Thoracic aorta (tissue), 2 donors: ENCODE measurements around the gene SPOCK1. TPM values are rescaled to one million over a fixed set of nuclear protein-coding genes. Genes with fewer than 3 reads are reported as not detected.

ENCODE experiments used
- ATAC-seq: fragments of 150-250 bp; one replicate; pipeline ENCODE4 v1.8.0; 2017; ENCODE audit warnings: low read depth; ENCODE audit not compliant: insufficient number of reproducible peaks, low FRiP score
- DNase-seq: peaks from one replicate; pipeline ENCODE4 v3.0.0-alpha.2; 2020; ENCODE audit warnings: low spot score
- H3K27ac ChIP-seq, 2 donors: fragments of 200-600 bp; sonication (generic); 1 replicate in 1 of 2; 2 replicates in 1 of 2; pipeline ENCODE4 v1.5.1; 2016; ENCODE audit warnings: mild to moderate bottlenecking in 2 of 2, moderate library complexity in 2 of 2
- H3K27me3 ChIP-seq: fragments of 200-600 bp; sonication (generic); replicated peaks from 2 replicates; pipeline ENCODE4 v1.6.0; 2016; ENCODE audit warnings: mild to moderate bottlenecking; ENCODE audit not compliant: insufficient read depth
- H3K36me3 ChIP-seq: fragments of 200-600 bp; sonication (generic); one replicate; pipeline ENCODE4 v1.5.1; 2016
- H3K4me1 ChIP-seq, 2 donors: fragments of 200-600 bp; sonication (generic); 1 replicate in 1 of 2; 2 replicates in 1 of 2; pipeline versions ENCODE4 v1.5.1 to v1.6.0; 2016; ENCODE audit warnings: low read depth in 2 of 2, mild to moderate bottlenecking in 1 of 2; ENCODE audit not compliant: control insufficient read depth in 1 of 2
- H3K4me3 ChIP-seq: fragments of 200-600 bp; sonication (generic); 2 replicates; pipeline ENCODE4 v1.5.1; 2016; ENCODE audit warnings: mild to moderate bottlenecking
- H3K9me3 ChIP-seq: fragments of 200-600 bp; sonication (generic); 2 replicates; pipeline ENCODE4 v1.5.1; 2016
- CTCF ChIP-seq: fragments of 200-600 bp; sonication (generic); IDR thresholded peaks from one replicate; pipeline ENCODE4 v1.5.1; 2019; ENCODE audit warnings: antibody characterized with exemption
- total RNA-seq, 2 donors: library from RNA; depleted of rRNA; stranded (reverse); fragments of >200 nt; gene quantifications; one replicate each; pipeline versions ENCODE4 v1.1.0 to v1.2.3, GENCODE V29; 2016

SPOCK1 gene
- total RNA-seq, 2 donors from 2014 or later, result 25.2 to 43.2 TPM

DNA sequence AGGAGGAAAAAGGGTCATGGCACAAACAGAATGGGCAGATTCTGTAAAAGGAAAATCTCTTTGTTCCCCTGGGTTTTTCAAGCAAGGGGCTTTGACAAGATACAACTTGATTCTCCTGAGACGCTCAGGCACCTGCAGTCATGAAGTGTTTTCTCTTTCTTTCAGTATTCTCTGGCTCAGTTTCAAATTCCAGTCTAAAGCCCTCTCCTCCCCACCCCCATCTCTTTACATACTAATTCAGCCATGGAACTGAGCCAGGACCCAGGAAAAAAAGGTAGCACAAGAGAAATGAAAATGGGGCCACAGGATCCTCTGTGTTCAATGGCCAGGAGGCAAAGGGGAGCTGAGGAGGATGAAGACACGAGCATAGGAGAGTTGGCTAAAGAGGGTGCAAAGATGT, 408.4 kb downstream of the SPOCK1 start:
- TF ChIP-seq CTCF, result no peak
- Histone ChIP-seq H3K9me3 (no peaks in the 10 kb centered on the region), H3K27me3 (no peaks in the 10 kb centered on the region), H3K36me3 (no peaks in the 10 kb centered on the region), H3K4me1 (peaks cover 0 to 4% of the 10 kb centered on the region in 2 donors), H3K4me3 (no peak overlapping the region), H3K27ac (no peak overlapping the region)
- ATAC-seq (no peak), DNase-seq (no peak)

DNA sequence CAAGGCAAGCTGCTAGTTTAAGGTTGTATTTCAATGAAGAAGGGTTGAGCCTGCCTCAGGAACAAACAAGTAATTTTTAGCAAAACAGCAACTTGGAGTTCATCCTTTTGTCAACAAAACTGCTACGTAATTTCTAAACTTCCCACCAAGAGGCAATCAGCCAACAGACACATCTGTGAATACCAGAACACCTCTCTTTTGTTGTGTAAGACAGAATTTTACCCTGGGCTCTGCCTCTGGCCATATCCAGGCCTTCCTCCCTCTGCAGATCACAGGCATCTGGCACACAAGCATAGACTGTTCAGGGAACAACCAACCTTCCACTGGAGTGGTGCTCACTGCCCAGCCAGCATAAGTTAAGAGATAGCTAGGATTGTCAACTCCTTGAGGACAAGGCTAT, 409.0 kb downstream of the SPOCK1 start:
- H3K27me3 ChIP-seq, result no peaks in the 10 kb centered on the region
- no peak for TF ChIP-seq CTCF
- no peak overlapping the region for H3K27ac ChIP-seq
- DNase-seq (no peak), ATAC-seq (no peak)
- H3K9me3 ChIP-seq, result no peaks in the 10 kb centered on the region
- no peak overlapping the region for H3K4me3 ChIP-seq
- H3K36me3 ChIP-seq, result no peaks in the 10 kb centered on the region
- H3K4me1 ChIP-seq, result no peaks in the 10 kb centered on the region

DNA sequence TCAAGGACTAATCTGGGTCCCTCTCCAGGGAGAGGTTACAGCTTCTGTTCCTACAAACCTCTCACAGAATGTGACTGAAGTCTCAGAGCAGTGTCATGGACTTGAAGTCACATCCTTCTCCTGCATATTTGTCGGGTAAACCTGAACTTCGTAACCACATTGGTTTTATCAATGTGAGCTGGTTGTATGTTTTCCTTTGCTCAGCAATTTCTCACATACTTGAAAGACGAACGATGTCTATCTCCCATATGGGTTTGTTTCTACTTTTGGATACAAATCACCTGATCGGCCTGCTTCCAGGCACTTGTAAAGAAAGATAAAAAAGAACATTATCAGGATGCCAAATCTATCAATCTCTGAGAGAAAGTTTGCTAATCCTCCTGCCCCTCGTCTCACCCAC, 411.0 kb downstream of the SPOCK1 start:
- DNase-seq, result no peak
- H3K9me3 ChIP-seq, result no peaks in the 10 kb centered on the region
- no peaks in the 10 kb centered on the region for H3K36me3 ChIP-seq
- H3K4me3 ChIP-seq, result no peak overlapping the region
- no peaks in the 10 kb centered on the region for H3K27me3 ChIP-seq
- H3K27ac ChIP-seq, result no peak overlapping the region
- no peak for TF ChIP-seq CTCF
- ATAC-seq, result no peak
- H3K4me1 ChIP-seq, result no peaks in the 10 kb centered on the region

GRCh38 chr5:137086342-137086741, 412.8 kb downstream of the SPOCK1 start:
- Histone ChIP-seq H3K27ac (no peak overlapping the region), H3K4me3 (no peak overlapping the region), H3K4me1 (no peaks in the 10 kb centered on the region), H3K9me3 (no peaks in the 10 kb centered on the region), H3K36me3 (no peaks in the 10 kb centered on the region), H3K27me3 (no peaks in the 10 kb centered on the region)
- TF ChIP-seq CTCF, result no peak
- ATAC-seq, result no peak
- DNase-seq, result no peak

DNA sequence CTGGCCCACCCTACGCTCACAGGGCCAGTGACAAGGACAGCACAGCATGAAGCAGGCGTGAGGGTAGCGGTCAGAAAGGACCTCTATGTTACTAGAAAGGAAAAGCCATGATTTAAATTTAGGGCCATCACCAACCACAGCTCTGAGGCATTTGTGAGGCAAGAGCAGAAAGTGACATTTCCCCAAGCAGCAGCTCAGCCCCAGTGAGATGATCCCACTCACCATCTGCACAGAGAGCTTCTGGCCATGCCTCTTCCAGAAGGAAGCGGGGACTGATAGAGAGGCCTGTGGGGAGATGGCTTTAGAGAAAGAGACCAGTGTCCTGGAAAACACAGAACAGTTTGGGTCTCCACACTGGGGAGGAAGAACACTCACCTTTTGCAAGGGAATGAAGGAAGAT, 413.9 kb downstream of the SPOCK1 start:
- Histone ChIP-seq H3K36me3 (no peaks in the 10 kb centered on the region), H3K9me3 (no peaks in the 10 kb centered on the region), H3K4me1 (no peaks in the 10 kb centered on the region), H3K4me3 (no peak overlapping the region), H3K27me3 (no peaks in the 10 kb centered on the region), H3K27ac (no peak overlapping the region)
- ATAC-seq, result no peak
- no peak for TF ChIP-seq CTCF
- DNase-seq, result no peak
